HUES6 (cell line): ENCODE measurements around the gene OSBPL10.

Experiments used
- H3K27ac ChIP-seq: 2 replicates; pipeline ENCODE4 v1.7.0; 2013; ENCODE audit warnings: low read depth, mild to moderate bottlenecking, low read length, inconsistent platforms
- H3K27me3 ChIP-seq: 2 replicates; pipeline ENCODE4 v1.6.1; 2013; ENCODE audit warnings: low read length; ENCODE audit not compliant: control insufficient read depth, insufficient read depth
- H3K36me3 ChIP-seq: 2 replicates; pipeline ENCODE4 v1.6.1; 2013; ENCODE audit warnings: low read length; ENCODE audit not compliant: control insufficient read depth, insufficient read depth
- H3K4me1 ChIP-seq: 2 replicates; pipeline ENCODE4 v1.6.1; 2013; ENCODE audit warnings: low read length; ENCODE audit not compliant: control insufficient read depth, insufficient read depth
- H3K4me3 ChIP-seq: 2 replicates; pipeline ENCODE4 v1.5.1; 2013; ENCODE audit warnings: low read depth, low read length
- H3K9ac ChIP-seq: one replicate; pipeline ENCODE4 v1.6.1; 2013; ENCODE audit warnings: mild to moderate bottlenecking, low read length
- H3K9me3 ChIP-seq: 2 replicates; pipeline ENCODE4 v1.6.1; 2013; ENCODE audit warnings: low read depth, low read length; ENCODE audit not compliant: control insufficient read depth, insufficient read depth

The OSBPL10 gene

DNA sequence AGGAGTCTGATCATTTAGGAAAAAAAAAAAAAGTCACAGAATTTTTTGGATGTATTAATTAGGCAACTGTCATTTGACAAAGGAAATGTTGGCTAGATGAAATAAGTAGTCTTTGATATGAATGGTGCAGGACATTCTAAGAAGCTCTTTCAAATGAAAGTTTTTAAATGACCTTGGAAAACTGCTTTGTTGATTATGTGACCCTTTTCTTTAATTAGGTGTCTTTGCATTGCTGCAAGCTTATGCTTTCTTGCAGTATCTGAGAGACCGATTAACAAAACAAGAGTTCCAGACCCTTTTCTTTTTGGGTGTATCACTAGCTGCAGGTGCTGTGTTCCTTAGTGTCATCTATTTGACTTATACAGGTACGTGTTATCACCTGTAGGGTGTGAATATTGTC, 364.4 kb downstream of the OSBPL10 start:
- peaks cover 22% of the 10 kb centered on the region for H3K36me3 ChIP-seq
- no peaks in the 10 kb centered on the region for H3K27me3 ChIP-seq
- H3K4me3 ChIP-seq, result no peak overlapping the region
- H3K9ac ChIP-seq, result no peak overlapping the region
- H3K9me3 ChIP-seq, result no peaks in the 10 kb centered on the region
- peaks cover 16% of the 10 kb centered on the region; the same call in 1 of the 2 replicates for H3K4me1 ChIP-seq
- H3K27ac ChIP-seq, result 0 out of 2 replicates have a peak overlapping the region, but pooled peaks have one; percentile 14

DNA sequence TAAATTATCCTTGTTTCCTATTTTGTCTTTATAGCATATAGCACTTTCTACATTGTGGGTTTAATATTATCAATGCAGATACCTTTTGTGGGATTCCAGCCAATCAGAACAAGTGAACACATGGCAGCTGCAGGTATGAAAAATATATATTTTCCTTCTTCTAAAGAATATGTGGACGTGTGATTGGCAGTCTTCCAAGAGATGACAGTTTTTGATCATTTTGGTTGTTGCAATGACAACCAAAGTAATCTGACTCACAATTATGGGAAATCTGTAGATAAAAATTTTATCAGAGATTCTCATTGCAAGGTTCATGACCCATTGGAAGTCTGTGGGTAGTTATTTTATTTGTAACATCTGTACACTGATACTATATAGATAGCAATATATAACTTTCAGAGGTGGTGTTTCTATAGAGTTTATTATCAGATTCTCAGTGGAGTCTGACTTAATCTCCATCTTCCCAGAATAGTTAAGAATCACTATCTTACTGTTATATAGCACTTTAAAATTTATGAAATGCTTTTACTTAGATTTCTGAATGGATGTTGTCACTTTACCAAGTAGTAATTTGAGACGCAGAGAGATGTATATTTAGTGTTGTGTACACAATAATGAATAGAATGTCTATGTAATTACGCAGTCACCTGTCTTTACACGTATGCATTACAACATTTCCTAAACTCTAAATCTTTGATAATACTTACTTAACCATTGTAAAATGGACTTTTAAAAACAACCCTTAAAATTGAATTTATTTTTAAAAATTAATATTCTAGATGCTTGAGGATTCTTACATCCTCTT, 365.8 kb downstream of the OSBPL10 start:
- Histone ChIP-seq H3K4me1 (peaks cover 16% of the 10 kb centered on the region; the same call in 1 of the 2 replicates), H3K36me3 (peaks cover 22% of the 10 kb centered on the region), H3K27me3 (no peaks in the 10 kb centered on the region), H3K27ac (no peak overlapping the region; the same call in 1 of the 2 replicates), H3K9ac (no peak overlapping the region), H3K9me3 (no peaks in the 10 kb centered on the region), H3K4me3 (no peak overlapping the region)

DNA sequence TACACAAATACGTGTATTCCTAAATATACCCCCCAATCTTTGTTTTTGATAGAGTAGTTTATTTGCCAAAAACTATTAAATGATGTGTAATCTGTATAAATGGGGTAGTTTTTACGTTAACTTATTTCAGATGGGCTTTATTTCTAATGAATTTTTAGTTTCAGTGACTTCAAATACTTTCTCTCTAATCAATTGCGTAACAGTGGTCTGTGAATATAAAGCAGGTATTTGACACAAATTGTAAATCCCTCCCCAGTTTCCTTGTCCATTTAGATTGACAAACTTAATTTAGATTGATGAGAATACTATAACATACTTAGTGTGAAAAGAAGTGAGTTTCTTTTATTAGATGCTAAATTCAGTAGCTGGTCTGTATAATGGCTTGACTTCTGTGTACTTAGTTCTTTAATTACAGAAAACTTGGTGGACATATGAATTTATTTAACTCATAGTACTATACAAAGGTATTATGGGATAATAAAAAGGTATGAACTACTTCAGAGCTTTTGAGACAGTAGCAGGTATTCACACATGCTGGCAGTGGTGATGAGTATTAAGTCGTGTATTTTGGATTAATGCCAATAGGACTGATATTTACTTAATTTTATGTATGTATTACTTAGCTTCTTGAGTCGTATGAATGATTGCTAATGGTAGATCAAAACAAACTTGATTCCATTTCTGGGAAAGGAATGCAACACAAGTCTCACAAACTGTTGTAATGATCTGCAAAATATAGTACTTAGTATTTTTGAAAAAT, 366.7 kb downstream of the OSBPL10 start:
- H3K27ac ChIP-seq, result no peak overlapping the region

DNA sequence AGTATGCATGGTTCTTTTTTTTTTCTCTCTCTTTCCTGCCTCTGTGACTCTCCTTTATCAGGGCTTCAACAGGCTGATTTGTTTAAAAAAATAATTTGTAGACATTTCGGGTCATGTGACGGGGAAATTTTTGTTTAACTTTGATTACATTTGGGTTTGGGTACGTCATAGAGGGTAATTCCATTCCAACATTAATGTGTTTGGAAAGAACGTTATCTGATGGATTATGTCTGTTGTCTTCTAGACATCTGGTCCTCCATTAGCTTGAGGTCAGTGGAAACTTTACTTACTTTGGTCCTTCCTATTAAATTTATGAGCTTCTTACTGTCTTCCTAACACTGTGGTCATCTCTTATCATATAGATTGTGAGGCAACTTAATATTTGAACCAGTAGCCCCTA, 367.4 kb downstream of the OSBPL10 start:
- H3K9ac ChIP-seq, result no peak overlapping the region
- no peak overlapping the region for H3K4me3 ChIP-seq
- H3K36me3 ChIP-seq, result peaks cover 13% of the 10 kb centered on the region
- H3K27me3 ChIP-seq, result no peaks in the 10 kb centered on the region
- no peak overlapping the region for H3K27ac ChIP-seq
- H3K9me3 ChIP-seq, result no peaks in the 10 kb centered on the region
- peaks cover 16% of the 10 kb centered on the region; the same call in 1 of the 2 replicates for H3K4me1 ChIP-seq

More for the DNA sequence above, 366.7 kb downstream of the OSBPL10 start:
- Histone ChIP-seq H3K36me3 (peaks cover 17% of the 10 kb centered on the region), H3K4me1 (peaks cover 16% of the 10 kb centered on the region; the same call in 1 of the 2 replicates), H3K9me3 (no peaks in the 10 kb centered on the region), H3K9ac (no peak overlapping the region), H3K4me3 (no peak overlapping the region), H3K27me3 (no peaks in the 10 kb centered on the region)

DNA sequence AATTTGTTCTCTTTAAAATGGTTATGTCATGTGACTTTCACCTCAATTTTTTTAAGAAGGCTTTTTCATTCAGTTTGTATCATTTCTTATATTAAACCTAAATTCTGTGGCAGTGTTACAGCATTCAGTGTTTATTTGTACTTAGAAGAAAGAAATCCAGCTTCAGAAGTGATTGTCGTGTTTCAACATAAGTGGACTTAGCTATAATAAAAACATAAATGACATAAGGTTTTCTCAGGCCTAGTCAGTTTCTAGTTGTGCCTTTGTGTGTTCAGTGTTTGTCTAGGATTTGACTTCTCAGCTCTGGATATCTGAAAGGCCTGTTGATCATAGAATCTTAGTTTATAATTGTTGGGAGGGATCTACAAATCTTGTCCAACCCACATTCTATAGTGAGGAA, 367.9 kb downstream of the OSBPL10 start:
- H3K4me1 ChIP-seq, result peaks cover 16% of the 10 kb centered on the region; the same call in 1 of the 2 replicates
- no peaks in the 10 kb centered on the region for H3K9me3 ChIP-seq
- H3K27ac ChIP-seq, result no peak overlapping the region
- H3K4me3 ChIP-seq, result no peak overlapping the region
- peaks cover 11% of the 10 kb centered on the region for H3K36me3 ChIP-seq
- no peak overlapping the region for H3K9ac ChIP-seq
- H3K27me3 ChIP-seq, result no peaks in the 10 kb centered on the region
